HG03460 (cell line): ENCODE results near the gene URGCP.

Experiments used
- ATAC-seq: cut with Tn5 transposase; IDR thresholded peaks from one replicate; pipeline ENCODE4 v1.9.1; 2021; ENCODE audit not compliant: unreplicated experiment

Gene URGCP

GRCh38 chr7:43906331-43907010 lies at the start of gene URGCP:
TSS of gene URGCP (minus strand) at chr7:43906596. CDS start at chr7:43906575, 21 bp downstream.
- peak; percentile 72 for ATAC-seq

GRCh38 chr7:43956027-43956426 lies 49.6 kb upstream of the URGCP start:
- no peak for ATAC-seq

GRCh38 chr7:43954524-43955228 lies 48.3 kb upstream of the URGCP start:
- no peak for ATAC-seq

- no peak for ATAC-seq
Observed at GRCh38 chr7:43953071-43953470, 46.7 kb upstream of the URGCP start.

GRCh38 chr7:43952028-43952427 lies 45.6 kb upstream of the URGCP start:
- ATAC-seq: no peak

GRCh38 chr7:43944286-43944685 lies 37.9 kb upstream of the URGCP start:
- no peak for ATAC-seq

- no peak for ATAC-seq
Observed at GRCh38 chr7:43943417-43944187, 37.2 kb upstream of the URGCP start.

GRCh38 chr7:43942997-43943396 lies 36.6 kb upstream of the URGCP start:
- ATAC-seq: no peak

- ATAC-seq: no peak
Observed at GRCh38 chr7:43942250-43942649, 35.9 kb upstream of the URGCP start.

GRCh38 chr7:43938892-43939482 lies 32.6 kb upstream of the URGCP start:
- ATAC-seq: no peak

GRCh38 chr7:43937444-43937843 lies 31.0 kb upstream of the URGCP start:
- ATAC-seq: no peak

GRCh38 chr7:43933902-43934560 lies 27.6 kb upstream of the URGCP start:
- ATAC-seq: no peak

GRCh38 chr7:43931346-43931745 lies 24.9 kb upstream of the URGCP start:
- ATAC-seq: no peak

GRCh38 chr7:43929529-43930457 lies 23.4 kb upstream of the URGCP start:
- no peak for ATAC-seq

GRCh38 chr7:43927810-43928209 lies 21.4 kb upstream of the URGCP start:
- ATAC-seq: no peak

GRCh38 chr7:43926798-43927123 lies 20.4 kb upstream of the URGCP start:
- ATAC-seq: peak; percentile 28

GRCh38 chr7:43925984-43926797 lies 19.8 kb upstream of the URGCP start, which contains the start of gene UBE2D4:
TSS of gene UBE2D4 (plus strand) at chr7:43926436. CDS start at chr7:43926533, 97 bp downstream.
- ATAC-seq: peak; percentile 87

GRCh38 chr7:43922726-43923125 lies 16.3 kb upstream of the URGCP start:
- ATAC-seq: no peak

GRCh38 chr7:43921423-43921822 lies 15.0 kb upstream of the URGCP start:
- no peak for ATAC-seq
